C4-2B (cell line): Measurements from ENCODE around the gene HNF4A.
A peak's percentile ranks its signal among the peaks of the same experiment; 100 is the strongest.

ENCODE experiments used
- H3K27ac ChIP-seq: fragments of 450-650 bp; 2 replicates; pipeline ENCODE4 v1.5.1; 2017
- ZFX ChIP-seq: fragments of 450-650 bp; IDR thresholded peaks from 2 replicates; pipeline ENCODE4 v1.6.1; 2017
- TF ChIP-seq, protein P1 (sequence below): fragments of 450-650 bp; conservative IDR thresholded peaks from 2 replicates; pipeline ENCODE4 v1.5.1; 2017; ENCODE audit warnings: mild to moderate bottlenecking

Gene HNF4A

DNA sequence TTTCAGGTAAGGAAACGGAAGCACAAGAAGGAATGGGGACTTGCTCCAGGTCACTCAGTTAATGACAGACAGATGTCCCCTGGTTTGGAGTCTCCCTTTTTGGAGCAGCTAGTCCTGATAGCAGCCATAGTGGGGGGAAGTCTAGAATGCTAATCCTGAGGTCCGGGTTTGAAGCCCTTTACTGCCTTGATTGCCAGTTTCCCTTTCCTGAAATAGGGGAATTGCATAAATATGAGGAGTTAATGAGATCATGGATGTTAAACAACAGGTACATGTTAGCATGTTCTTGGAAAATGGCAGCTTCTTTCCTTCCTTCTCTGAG lies 119.8 kb downstream of the HNF4A start:
- peak overlapping the region; percentile 83 for H3K27ac ChIP-seq
- TF ChIP-seq, protein P1, sequence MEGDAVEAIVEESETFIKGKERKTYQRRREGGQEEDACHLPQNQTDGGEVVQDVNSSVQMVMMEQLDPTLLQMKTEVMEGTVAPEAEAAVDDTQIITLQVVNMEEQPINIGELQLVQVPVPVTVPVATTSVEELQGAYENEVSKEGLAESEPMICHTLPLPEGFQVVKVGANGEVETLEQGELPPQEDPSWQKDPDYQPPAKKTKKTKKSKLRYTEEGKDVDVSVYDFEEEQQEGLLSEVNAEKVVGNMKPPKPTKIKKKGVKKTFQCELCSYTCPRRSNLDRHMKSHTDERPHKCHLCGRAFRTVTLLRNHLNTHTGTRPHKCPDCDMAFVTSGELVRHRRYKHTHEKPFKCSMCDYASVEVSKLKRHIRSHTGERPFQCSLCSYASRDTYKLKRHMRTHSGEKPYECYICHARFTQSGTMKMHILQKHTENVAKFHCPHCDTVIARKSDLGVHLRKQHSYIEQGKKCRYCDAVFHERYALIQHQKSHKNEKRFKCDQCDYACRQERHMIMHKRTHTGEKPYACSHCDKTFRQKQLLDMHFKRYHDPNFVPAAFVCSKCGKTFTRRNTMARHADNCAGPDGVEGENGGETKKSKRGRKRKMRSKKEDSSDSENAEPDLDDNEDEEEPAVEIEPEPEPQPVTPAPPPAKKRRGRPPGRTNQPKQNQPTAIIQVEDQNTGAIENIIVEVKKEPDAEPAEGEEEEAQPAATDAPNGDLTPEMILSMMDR: no peak
- no peak for TF ChIP-seq ZFX

GRCh38 chr20:44475694-44476560 lies 120.4 kb downstream of the HNF4A start, which contains the start of gene TTPAL:
Gene TTPAL, plus strand, starts transcription at chr20:44475874. Its CDS starts 4,126 bp downstream, at chr20:44480000.
- peak within 1 kb of the TSS; percentile 83 for H3K27ac ChIP-seq
- TF ChIP-seq ZFX: peak; percentile 46; the same call in 1 of the 2 replicates
- TF ChIP-seq, protein P1: no peak; the same call in 1 of the 2 replicates

GRCh38 chr20:44477151-44477550 lies 121.7 kb downstream of the HNF4A start:
- H3K27ac ChIP-seq: no peak overlapping the region
- TF ChIP-seq ZFX: no peak
- TF ChIP-seq, protein P1: no peak

GRCh38 chr20:44478206-44478605 lies 122.7 kb downstream of the HNF4A start:
- H3K27ac ChIP-seq: no peak overlapping the region
- TF ChIP-seq ZFX: no peak
- TF ChIP-seq, protein P1: no peak

DNA sequence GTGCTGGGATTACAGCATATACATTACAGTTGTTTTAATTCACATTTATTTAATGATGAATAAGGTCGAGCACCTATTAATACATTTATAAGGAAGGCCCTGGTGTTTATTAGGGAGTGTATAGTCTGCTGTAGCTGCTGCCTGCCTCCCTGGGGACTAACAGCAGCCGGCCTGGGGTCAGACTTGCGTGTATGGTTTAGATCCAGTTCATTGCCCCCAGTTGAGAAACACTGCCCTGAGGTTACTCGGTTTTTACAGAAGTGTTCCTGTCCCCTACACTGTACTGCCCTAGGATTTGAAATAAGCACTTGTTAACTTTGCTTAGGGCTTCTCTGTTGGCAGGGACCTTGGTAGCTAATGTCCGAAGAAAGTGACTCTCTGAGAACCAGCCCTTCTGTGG lies 124.1 kb downstream of the HNF4A start:
- TF ChIP-seq ZFX: no peak
- TF ChIP-seq, protein P1: no peak

DNA sequence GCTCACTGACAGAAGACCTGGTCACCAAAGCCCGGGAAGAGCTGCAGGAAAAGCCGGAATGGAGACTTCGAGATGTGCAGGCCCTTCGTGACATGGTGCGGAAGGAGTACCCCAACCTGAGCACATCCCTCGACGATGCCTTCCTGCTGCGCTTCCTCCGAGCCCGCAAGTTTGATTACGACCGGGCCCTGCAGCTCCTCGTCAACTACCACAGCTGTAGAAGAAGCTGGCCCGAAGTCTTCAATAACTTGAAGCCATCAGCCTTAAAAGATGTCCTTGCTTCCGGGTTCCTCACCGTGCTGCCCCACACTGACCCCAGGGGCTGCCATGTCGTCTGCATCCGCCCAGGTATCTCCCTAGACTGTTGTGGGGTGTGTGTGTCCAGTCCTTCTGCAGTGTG lies 124.6 kb downstream of the HNF4A start:
- no peak overlapping the region for H3K27ac ChIP-seq
- TF ChIP-seq ZFX: no peak
- TF ChIP-seq, protein P1: no peak

More for the DNA sequence above, 124.1 kb downstream of the HNF4A start:
- no peak overlapping the region for H3K27ac ChIP-seq

GRCh38 chr20:44481719-44482416 lies 126.4 kb downstream of the HNF4A start:
- H3K27ac ChIP-seq: no peak overlapping the region
- no peak for TF ChIP-seq ZFX
- TF ChIP-seq, protein P1: no peak
